GM19463 (cell line): ENCODE data around the gene VPS4A.
"Not testable (repeated sequence)": the region's sequence is repeated elsewhere in the genome, so short reads cannot be mapped to it uniquely, and the experiment has no call there.

Source experiments
- ATAC-seq: cut with Tn5 transposase; IDR thresholded peaks from one replicate; pipeline ENCODE4 v1.9.1; 2021; ENCODE audit warnings: mild to moderate bottlenecking, moderate library complexity; ENCODE audit not compliant: unreplicated experiment

VPS4A gene

GRCh38 chr16:69310653-69311532 is at the start of gene VPS4A:
Gene VPS4A, plus strand, starts transcription at chr16:69311350. Its CDS starts 162 bp downstream, at chr16:69311512.
- peak; percentile 93 for ATAC-seq

DNA sequence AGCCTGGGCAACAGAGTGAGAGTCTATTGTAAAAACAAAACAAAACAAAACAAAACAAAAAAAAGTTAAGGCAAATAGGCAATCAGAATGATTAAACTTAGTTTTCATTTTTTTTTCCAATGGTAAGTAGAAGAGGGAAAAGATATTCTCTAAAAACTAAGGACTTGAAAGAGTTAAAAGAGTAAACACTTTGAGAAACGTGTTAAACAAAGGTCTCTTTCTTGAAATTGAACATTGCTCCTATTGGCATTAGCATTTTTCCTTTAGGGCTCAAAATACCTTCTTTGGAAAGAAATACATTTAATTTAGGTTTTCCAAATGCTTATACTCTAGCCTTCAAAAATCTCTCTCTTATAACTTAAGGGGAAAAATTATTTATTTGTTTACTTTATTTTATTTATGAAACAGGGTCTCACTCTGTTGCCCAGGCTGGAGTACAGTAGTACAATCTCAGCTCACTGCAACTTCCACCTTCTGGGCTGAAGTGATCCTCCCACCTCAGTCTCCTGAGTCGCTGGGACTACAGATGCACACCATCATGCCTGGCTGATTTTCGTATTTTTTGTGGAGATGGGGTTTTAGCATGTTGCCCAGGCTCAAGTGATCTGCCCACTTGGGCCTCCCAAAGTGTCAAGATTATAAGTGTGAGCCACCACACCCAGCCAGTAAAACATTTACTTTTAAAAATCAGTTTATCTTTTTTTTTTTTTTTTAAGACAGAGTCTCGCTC is 44.7 kb upstream of the VPS4A start:
- ATAC-seq, result no peak

- ATAC-seq, result no peak
Measured at GRCh38 chr16:69267633-69268032, 43.5 kb upstream of the VPS4A start.

DNA sequence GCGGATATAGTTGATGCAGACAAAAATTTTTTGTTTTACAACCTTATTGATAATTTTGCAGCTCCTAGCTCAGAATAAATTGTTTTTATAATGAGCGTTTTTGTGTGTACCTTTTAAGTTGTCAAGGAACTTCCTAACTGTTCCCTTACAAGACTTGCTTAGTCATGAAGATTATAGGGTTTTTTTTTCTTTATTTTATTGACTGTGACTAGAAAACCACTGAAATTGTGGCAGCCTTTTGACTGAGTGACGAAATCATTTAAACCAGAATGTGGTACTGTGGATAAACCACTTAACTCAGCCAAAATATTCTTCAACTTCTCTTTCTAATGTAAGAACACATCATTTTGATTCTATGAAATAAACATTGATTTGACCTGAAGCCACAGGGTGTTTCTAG is 40.8 kb upstream of the VPS4A start:
- ATAC-seq, result no peak

DNA sequence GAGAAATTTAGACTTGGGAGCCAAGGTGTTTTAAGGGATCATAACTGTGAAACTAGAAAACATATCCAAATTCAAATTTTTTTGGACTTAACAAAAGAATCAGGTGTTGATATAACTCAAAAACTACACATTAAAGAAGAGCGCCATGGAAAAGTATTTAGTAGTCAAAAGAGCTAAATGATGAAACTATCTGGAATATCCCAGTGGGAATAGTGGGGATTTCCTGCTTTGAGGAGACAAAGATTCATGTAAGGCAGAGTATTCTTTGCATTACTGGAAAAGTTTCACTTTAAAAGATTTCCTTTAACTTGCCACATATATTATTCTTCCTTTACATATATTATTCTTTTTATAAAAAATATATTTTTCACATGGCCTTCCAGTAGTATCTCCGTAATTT is 40.3 kb upstream of the VPS4A start:
- ATAC-seq, result no peak

DNA sequence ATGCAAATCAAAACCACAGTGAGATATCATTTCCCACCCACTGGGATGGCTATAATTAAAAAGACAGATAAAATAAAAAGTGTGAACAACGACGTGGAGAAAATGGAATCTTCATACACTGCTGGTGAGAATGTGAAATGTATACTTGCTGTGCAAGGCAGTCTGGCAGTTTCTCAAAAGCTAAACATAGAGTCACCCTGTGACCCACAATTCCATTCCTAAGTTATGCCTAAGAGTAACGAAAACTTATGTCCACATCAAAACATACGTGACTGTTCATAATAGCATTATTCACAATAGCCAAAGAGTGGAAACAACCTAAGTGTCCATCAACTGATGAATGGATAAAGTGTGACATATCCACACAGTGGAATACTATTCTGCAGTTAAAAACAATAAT is 38.1 kb upstream of the VPS4A start:
- ATAC-seq, result no peak

DNA sequence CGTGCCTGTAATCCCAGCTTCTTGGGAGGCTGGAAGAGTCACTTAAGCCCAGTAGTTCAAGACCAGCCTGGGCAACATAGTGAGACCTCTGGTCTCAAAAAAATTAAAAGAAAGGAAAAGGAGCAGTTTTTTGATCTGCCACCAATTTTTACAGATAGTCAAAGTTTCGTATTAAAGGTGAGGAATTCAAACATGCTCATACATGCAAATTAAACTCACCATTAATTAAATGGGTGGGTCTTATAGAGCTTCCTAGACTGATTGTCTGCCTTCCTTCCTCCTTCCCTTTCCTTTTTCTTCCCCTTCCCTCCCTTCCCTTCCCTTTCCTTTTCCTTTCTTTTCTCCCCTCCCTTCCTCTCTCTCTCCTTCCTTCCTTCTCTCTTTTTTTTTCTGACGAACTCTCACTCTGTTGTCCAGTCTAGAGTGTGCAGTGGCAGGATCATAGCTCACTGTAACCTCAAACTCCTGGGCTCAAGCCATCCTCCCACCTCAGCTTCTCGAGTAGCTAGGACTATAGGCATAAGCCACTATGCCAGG is 36.4 kb upstream of the VPS4A start:
- no peak for ATAC-seq

GRCh38 chr16:69276148-69277115 is 34.7 kb upstream of the VPS4A start:
- no peak for ATAC-seq

DNA sequence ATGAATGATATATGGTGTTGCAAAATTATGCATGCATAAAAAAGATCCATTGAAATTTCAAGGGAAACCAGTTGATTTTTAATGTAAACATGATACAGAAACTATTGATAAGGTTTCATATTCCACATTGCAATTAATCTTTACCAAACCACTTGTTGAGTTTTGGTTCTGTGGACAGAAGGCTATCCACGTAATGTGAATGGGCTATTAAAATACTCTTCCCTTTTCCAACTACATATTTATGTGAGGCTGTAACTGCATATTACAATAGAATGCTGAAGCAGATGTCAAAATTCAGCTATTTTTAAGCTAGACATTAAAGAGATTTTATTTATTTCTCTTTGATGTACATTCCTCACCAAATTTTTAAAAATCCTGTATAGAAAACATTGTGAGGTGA is 33.7 kb upstream of the VPS4A start:
- no peak for ATAC-seq

DNA sequence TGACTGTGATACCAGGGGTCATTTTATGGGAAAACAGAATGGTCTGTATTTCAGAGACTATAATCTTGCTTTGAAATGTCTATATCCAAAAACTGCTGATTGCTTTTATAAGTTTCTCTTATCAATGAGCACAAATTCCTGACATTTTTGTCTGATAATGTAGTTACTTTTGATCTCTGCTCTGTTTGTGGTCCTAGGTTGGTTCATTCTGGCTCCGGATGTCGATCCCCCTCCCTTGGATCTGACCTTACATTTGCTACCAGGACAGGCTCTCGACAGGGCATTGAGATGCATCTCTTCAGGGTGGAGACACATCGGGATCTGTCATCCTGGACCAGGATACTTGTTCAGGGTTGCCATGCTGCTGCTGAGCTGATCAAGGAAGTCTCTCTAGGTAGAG is 27.3 kb upstream of the VPS4A start:
- no peak for ATAC-seq

DNA sequence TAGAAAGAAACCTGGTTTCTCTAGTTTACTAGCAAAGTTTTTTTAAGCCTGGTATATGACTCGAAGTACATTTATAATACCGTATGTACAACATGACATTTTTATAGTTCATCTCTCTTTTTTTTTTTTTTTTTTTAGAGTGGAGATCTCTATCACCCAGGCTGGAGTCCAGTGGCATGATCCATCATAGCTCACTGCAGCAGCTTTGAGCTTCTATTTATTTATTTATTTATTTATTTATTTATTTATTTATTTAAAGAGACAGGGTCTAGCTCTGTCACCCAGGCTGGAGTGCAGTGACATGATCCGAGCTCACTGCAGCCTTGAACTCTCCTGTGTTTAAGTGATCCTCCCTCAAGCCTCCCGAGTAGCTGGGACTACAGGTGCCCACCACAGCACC is 25.9 kb upstream of the VPS4A start:
- ATAC-seq, result no peak

DNA sequence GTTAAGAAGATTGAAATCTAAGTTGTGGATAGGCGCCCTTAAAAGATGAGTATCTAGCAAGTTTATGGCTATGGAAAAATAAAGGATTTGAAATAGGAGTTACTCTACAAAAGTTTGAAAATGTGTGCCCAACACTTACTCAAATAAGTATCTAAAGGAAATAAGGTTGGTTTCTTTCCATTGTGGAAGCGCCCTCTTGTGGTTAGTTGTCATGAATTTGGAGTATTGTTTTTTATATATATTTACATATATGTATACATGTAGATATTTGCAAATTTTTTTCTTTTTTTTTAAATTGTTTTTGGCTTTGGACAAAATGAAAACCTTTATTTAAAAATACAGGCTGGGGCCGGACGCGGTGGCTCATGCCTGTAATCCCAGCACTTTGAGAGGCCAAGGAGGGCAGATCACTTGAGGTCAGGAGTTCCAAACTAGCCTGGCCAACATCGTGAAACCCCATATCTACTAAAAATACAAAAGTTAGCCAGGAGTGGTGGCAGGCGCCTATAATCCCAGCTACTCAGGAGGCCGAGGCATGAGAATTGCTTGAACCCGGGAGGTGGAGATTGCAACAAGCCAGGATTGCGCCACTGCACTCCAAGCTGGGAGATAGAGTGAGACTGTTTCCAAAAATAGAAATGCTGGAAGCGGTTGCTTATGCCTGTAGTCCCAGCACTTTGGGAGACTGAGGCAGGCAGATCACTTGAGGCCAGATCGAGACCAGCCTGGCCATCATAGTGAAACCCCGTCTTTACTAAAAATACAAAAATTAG is 24.0 kb upstream of the VPS4A start:
- ATAC-seq, result no peak

- not testable (repeated sequence) for ATAC-seq
Measured at GRCh38 chr16:69291657-69292056, 19.5 kb upstream of the VPS4A start.

DNA sequence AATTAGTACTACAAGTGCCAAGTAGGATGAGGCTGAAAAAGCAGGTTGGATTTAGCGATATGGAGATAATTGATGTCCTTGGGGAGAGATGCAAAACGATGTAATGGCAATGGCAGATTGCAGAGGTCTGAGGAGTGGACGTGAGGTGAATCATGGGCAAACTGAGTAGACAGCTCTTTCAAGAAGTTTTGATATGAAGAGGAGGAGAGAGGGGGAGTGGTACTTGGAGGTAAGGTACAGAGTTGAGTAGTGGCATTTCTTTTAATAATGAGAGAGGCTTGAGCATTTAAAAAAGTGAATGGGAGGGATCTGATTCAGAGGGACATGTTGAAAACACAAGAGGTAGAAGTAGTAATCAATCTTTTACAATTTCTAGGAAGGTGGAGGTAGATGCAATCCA is 17.7 kb upstream of the VPS4A start:
- ATAC-seq, result no peak

- no peak for ATAC-seq
Measured at GRCh38 chr16:69294051-69294450, 17.1 kb upstream of the VPS4A start.

DNA sequence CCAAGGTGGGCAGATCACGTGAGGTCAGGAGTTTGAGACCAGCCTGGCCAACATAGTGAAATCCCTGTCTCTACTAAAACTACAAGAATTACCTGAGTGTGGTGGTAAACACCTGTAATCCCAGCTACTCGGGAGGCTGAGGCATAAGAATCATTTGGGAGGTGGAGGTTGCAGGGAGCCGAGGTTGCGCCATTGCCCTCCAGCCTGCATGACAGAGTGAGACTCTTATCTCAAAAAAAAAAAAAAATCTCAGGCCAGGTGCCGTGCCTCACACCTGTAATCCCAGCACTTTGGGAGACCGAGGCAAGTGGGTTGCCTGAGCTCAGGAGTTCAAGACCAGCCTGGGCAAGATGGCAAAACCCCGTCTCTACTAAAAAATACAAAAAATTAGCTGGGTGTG is 14.4 kb upstream of the VPS4A start:
- not testable (repeated sequence) for ATAC-seq

DNA sequence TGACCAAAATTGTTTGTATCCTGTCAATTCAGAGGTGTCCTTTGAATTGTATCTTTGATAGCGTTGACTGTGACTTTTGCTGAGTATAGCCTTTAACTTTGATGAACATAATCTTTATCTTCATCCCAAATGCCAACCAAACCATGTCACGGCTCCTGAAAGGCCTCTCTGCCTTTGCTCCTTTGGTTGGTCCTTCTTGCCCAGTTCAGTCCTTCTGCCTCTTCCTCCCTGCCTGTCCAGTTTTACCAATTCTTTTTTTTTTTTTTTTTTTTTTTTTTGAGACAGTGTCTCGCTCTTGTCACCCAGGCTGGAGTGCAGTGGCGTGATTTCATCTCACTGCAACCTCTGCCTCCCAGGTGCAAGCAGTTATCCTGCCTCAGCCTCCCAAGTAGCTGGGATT is 12.9 kb upstream of the VPS4A start:
- no peak for ATAC-seq

DNA sequence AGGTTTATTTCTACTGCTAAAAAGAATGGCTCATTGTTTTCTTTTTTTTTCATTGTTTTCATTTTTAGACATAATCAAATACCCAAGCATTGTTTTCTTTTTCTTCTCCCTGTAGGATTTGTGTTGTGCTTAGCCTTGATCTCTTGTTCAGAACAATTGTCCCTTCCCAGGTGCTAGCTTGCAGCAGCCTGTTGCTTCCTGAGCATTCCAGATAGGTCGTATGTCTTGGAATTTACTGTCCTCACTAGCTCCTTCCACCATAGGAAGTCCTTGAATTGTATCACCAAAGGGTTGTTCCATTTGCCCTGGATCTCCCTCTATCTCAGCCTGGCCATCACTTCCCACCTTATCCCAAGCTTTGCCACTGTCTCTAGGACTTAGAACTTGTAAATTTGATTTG is 10.0 kb upstream of the VPS4A start:
- ATAC-seq, result no peak

DNA sequence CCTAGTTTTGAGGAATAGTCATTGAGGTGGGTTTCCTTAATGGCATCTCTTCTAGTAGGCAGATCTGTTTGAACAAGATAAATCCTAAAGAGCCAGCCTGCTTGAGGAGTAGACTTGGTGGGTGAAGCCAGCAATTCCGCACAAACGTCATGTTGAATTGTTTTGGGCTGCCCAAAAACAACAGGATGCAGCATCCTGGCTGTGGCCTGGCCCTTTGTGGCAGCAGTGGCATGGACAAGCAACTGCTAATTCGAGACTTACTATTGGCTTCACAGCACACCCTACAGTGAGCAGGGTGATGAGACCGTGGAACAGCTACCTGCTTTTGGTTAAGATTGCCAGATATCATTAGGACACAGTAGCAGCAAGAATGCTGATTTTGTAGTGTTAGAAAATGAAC is 9.3 kb upstream of the VPS4A start:
- no peak for ATAC-seq

DNA sequence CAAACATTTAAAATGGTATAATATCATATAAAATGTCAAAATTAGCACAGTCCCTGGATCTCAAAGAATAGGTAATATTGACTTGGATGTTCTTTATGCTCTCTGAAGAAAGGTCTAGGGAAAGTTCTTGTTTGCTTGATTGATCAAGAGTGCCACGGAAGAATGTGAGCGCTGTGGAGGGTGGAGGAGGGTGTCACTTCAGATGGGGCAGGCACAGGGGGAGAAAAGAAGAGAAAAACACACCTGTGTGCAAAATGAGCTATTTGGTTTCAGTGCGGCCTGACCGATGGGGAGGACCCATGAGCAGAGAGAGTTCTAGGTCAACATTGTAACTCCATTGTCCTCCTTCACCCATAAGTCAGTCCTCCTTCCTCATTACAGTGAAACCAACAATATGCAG is 8.8 kb upstream of the VPS4A start:
- ATAC-seq, result no peak
